Glutamatergic neuron (in vitro differentiated cells): ENCODE data around the gene CSNK1G2. TPM values are rescaled to one million over a fixed set of nuclear protein-coding genes. Genes with fewer than 3 reads are reported as not detected.
A peak's percentile ranks its signal among the peaks of the same experiment; 100 is the strongest.

Experiments used
- DNase-seq: peaks from one replicate; pipeline ENCODE4 v3.0.0; 2022
- H3K27ac Mint-ChIP-seq: one replicate; pipeline ENCODE4 v1.8.0; 2020; ENCODE audit warnings: mild to moderate bottlenecking, mixed read lengths, inconsistent platforms; ENCODE audit not compliant: unreplicated experiment
- H3K27me3 Mint-ChIP-seq: one replicate; pipeline ENCODE4 v1.8.0; 2020; ENCODE audit warnings: mild to moderate bottlenecking, moderate library complexity, mixed read lengths, inconsistent platforms; ENCODE audit not compliant: unreplicated experiment
- H3K36me3 Mint-ChIP-seq: one replicate; pipeline ENCODE4 v1.8.0; 2020; ENCODE audit warnings: mild to moderate bottlenecking, mixed read lengths, inconsistent platforms; ENCODE audit not compliant: unreplicated experiment
- H3K4me1 Mint-ChIP-seq: one replicate; pipeline ENCODE4 v1.8.0; 2020; ENCODE audit warnings: mild to moderate bottlenecking, low read depth, mixed read lengths, inconsistent platforms; ENCODE audit not compliant: unreplicated experiment
- H3K4me3 Mint-ChIP-seq: one replicate; pipeline ENCODE4 v1.8.0; 2020; ENCODE audit warnings: mild to moderate bottlenecking, mixed read lengths, inconsistent platforms; ENCODE audit not compliant: unreplicated experiment
- H3K9me3 Mint-ChIP-seq: one replicate; pipeline ENCODE4 v1.8.0; 2020; ENCODE audit warnings: mild to moderate bottlenecking, moderate library complexity, mixed read lengths, inconsistent platforms; ENCODE audit not compliant: unreplicated experiment
- CTCF ChIP-seq: fragments of 200-600 bp; sonication (generic); IDR thresholded peaks from one replicate; pipeline ENCODE4 v1.5.0; 2021; ENCODE audit not compliant: partially characterized antibody, unreplicated experiment
- total RNA-seq: library from RNA; stranded (reverse); fragmentation: NEBNext Ultra II Directional; extraction: Animal tissue kit (Norgen Biotek cat#: 25700); gene quantifications from one replicate; pipeline ENCODE4 v1.2.1, GENCODE V29; 2021; ENCODE audit not compliant: unreplicated experiment

The CSNK1G2 gene
- total RNA-seq, 1 donor from 2014 or later = 104 TPM

DNA sequence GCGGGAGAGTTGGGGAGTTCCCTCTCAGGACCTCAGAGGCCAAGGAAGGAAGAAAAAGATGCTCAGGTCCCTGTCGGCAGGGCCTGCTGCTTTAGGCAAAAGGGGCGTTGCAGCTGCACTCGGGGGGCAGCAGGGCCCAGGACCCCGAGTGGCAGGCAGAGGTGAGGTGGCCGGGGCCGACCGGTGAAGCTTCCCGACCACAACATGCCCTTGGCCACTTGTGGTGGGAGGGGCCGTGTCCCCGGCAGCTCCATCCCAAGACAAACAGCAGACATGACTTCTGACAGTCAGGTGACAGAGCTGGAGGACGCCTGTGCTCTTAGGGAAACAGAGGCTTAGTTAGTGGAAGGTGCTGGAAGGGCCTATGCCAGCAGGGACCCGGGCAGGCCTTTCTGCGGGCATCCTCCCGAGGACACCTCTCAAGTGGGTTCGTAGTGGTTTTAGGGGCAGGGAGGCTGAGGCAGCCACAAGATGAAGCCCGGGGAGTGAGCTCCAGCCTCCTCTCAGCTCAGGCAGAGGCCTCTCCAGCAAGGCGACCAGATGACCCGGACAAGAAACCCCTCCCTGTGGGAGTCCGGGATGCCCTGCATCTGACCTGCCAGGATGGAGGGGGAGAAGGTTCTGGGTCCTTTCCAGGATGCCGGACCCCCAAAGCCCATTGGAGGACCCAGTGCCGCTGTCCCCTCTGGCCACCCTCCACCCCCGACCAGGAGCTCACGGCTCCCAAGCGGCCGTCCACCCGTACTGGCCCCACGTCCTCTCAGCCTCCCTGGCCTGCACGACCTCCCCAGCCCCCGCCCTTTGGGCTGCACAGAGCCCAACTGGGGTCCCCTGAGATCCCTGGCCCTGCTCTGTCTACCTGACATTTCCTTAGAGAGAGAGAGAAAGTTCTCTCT, 50.3 kb downstream of the CSNK1G2 start:
- Mint-ChIP-seq H3K4me3 (no peak overlapping the region), H3K27ac (no peak overlapping the region), H3K4me1 (no peaks in the 10 kb centered on the region), H3K27me3 (peaks cover 10% of the 10 kb centered on the region), H3K36me3 (peaks cover 6% of the 10 kb centered on the region), H3K9me3 (peaks cover 4% of the 10 kb centered on the region)
- TF ChIP-seq CTCF = no peak
- DNase-seq = no peak

DNA sequence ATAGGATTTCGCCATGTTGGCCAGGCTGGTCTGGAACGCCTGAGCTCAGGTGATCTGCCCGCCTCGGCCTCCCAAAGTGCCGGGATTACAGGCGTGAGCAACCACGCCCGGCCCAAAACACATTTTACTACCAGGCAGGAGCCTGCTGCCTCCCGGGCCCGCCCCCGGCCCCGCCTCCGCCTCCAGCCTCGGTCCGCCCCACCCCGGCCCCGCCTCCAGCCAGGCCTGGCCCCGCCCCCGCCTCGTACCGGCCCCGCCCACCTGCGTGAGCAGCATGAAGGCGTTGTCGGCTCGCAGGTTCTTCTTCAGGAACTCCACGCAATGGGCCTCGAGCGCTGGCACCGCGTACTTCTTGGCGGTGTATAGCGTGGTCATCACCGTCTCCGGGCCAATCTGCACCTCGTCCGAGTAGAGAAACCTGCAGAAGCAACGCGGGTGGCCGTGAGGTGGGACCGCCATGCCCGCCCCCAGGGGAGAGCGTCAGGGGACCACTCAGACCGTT, 51.8 kb downstream of the CSNK1G2 start:
- Mint-ChIP-seq H3K4me3 (no peak overlapping the region), H3K27ac (no peak overlapping the region), H3K4me1 (no peaks in the 10 kb centered on the region), H3K36me3 (peaks cover 13% of the 10 kb centered on the region), H3K9me3 (peaks cover 11% of the 10 kb centered on the region), H3K27me3 (peaks cover 12% of the 10 kb centered on the region)
- TF ChIP-seq CTCF = no peak
- DNase-seq = no peak

- no peak for DNase-seq
- no peak overlapping the region for H3K27ac Mint-ChIP-seq
- peaks cover 16% of the 10 kb centered on the region for H3K36me3 Mint-ChIP-seq
- TF ChIP-seq CTCF = no peak
- peaks cover 13% of the 10 kb centered on the region for H3K9me3 Mint-ChIP-seq
- H3K4me3 Mint-ChIP-seq = peak overlapping the region; percentile 14
- no peaks in the 10 kb centered on the region for H3K4me1 Mint-ChIP-seq
- H3K27me3 Mint-ChIP-seq = peaks cover 6% of the 10 kb centered on the region
These were observed 56.6 kb downstream of the CSNK1G2 start for GRCh38 chr19:1997353-1998233.

DNA sequence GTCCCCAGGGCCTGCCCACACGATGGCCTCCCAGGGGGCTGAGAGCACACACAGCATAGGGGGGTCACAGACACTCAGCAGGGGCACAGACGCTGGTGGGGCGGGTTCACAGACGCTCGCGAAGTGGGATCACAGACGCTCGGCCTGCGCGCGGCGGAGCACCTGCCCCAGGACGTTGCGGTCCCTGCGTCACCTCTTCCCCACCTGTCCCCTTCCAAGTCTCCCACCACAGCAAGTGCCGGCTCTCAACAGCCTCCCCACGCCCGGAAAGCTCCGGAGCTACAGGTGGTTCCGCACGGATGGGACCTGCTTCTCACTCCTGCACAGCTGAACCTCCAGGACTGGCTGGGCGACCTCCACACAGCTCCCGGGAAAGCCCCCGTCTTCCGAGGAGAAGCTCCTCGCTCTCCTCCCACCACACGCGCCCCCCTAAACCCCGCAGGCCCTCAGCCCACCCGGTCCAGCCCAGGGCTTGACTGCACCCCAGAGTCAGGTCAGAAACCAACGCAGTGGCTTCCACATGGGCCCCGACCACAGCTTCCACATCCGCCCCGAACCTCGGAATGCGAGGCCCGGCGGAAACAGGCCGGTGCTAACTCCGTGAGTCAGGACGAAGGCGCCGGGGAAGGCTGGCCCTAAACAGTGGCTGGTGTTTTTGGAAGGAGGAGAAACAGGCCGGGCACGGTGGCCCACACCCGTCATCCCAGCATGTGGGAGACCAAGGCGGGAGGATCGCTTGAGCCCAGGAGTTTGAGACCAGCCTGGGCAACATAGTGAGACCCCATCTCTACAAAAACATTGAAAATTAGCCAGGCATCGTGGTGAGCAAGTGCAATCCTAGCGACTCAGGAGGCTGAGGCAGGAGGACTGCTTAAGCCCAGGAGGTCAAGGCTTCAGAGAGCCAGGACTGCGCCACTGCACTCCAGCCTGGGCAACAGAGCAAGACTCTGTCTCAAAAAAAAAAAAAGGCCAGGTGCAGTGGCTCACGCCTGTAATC, 58.0 kb downstream of the CSNK1G2 start:
- Mint-ChIP-seq H3K27ac (no peak overlapping the region), H3K36me3 (peaks cover 16% of the 10 kb centered on the region), H3K4me1 (no peaks in the 10 kb centered on the region), H3K27me3 (peaks cover 6% of the 10 kb centered on the region), H3K4me3 (no peak overlapping the region), H3K9me3 (peaks cover 13% of the 10 kb centered on the region)
- no peak for DNase-seq
- no peak for TF ChIP-seq CTCF
